GM12892 (cell line): ENCODE measurements around the gene NES.

ENCODE experiments used
- POLR2A ChIP-seq: IDR thresholded peaks from 2 replicates; pipeline ENCODE4 v1.6.1; 2011; ENCODE audit warnings: low read depth, low read length, control low read depth
- POLR2AphosphoS5 ChIP-seq: IDR thresholded peaks from 2 replicates; pipeline ENCODE4 v1.6.1; 2011; ENCODE audit warnings: low read depth, low read length, control low read depth

- TF ChIP-seq POLR2AphosphoS5 = no peak
- no peak for TF ChIP-seq POLR2A
Measured at GRCh38 chr1:156660752-156661112, 16.5 kb downstream of the NES start.
